Measurements from ENCODE around the gene PLCB1.

GRCh38 chr20:8718279-8718678 lies 586.2 kb downstream of the PLCB1 start:
- no peak for TF ChIP-seq CTCF (IDR thresholded peaks at IDR 0.05; ENCODE audit: borderline replicate concordance, extremely low read depth, low read length, poor library complexity, severe bottlenecking)
- no peak for TF ChIP-seq EZH2 (IDR thresholded peaks at IDR 0.05; ENCODE audit: borderline replicate concordance, low read depth, low read length, severe bottlenecking)
